ENCODE results near the gene GJB1. TPM values are rescaled to one million over a fixed set of nuclear protein-coding genes. Genes with fewer than 3 reads are reported as not detected.

GJB1 gene
- total RNA-seq: not detected in 2 replicates

DNA sequence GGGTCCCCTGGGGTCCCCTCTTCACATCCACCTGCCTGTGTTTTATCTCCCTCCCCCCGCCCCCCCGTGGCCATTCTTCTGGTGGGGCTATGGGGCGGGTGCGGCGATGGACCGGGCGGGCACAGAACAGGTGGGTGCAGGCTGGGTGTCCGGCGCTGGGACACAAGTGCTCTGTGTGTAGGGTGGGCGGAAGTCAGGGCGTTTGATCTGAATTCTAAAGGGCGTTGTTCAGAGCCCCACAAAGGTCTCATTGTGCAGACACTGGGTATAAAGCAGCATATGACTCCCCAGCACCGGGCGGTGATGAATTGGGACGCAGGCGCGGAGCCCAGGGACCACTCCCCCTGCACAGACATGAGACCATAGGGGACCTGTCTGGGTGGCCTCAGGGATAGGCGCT, at the start of gene GJB1:
Gene GJB1, plus strand, starts transcription at position 296 of the 400 bp plus-strand sequence. CDS start 484 bp downstream, outside the sequence.

DNA sequence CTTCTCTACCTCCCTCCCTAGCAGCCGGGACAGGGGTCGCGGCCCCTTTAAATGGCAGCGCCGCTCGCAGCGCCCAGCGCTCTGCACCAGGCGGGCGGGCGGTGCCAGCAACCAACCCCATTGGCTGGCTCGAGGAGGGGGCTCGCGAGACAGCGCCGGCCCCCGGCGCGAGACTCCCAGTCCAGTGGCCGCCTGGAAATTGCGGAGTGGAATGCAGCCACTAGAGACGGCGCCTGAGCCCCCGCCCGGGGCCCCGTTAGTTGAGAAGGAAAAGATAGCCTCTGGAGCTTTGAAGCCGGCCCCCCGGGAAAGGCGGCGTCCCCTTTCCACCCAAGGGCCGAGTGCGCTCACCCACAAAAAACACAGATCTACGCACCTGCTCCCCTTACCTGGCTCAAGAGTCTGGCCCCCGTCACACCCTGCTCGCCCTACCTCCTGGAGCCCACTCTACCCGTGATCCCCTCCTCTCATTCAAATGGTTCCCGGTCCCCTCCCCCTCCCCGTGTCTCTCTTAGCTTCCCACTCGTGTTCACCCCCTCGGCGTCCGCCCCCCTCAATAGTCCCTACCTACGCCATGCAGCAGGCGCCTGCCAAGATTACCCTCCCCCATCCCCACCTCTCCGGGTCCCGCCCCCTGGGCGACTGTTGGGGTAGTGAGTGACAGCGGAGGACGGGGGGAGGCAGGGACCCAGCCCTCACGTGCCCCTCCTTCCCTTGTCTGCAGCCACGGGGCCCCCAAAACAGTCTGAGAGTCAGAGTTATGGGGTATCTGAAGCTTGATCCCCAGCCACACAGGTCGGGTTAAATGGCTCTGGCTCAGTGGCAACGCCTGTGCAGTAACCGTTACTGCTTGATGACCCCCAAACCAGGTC, 31.3 kb downstream of the GJB1 start, which contains the start of gene ZMYM3:
Gene ZMYM3, minus strand, starts transcription at position 49 of the 872 bp plus-strand sequence. CDS start 885 bp downstream, outside the sequence.

Other genes with a start within 250 kb of the GJB1 start
- gene SNX12, start 154.9 kb upstream of the GJB1 start, total RNA-seq: 69.7 and 73.2 TPM in 2 replicates
- 2.9 and 3.8 TPM in 2 replicates for gene FOXO4, start 127.4 kb upstream of the GJB1 start, total RNA-seq
- not detected in 2 replicates for gene CXorf65, start 116.5 kb upstream of the GJB1 start, total RNA-seq
- gene IL2RG, start 111.6 kb upstream of the GJB1 start, total RNA-seq: not detected in 2 replicates
- 32.0 and 33.2 TPM in 2 replicates for gene MED12, start 104.6 kb upstream of the GJB1 start, total RNA-seq
- 0.07 and 0.13 TPM in 2 replicates for gene NLGN3, start 78.4 kb upstream of the GJB1 start, total RNA-seq
- gene ZMYM3, start 30.9 kb downstream of the GJB1 start, total RNA-seq: 17.6 and 24.1 TPM in 2 replicates
- 437 and 475 TPM in 2 replicates for gene NONO, start 60.4 kb downstream of the GJB1 start, total RNA-seq
- gene ITGB1BP2, start 78.5 kb downstream of the GJB1 start, total RNA-seq: 3.5 and 4.9 TPM in 2 replicates
- gene TAF1, start 143.1 kb downstream of the GJB1 start, total RNA-seq: 38.2 and 51.9 TPM in 2 replicates